Effector memory CD8-positive, alpha-beta T cell (primary cell): ENCODE data around the gene ZNF878.
"Not testable (repeated sequence)": the region's sequence is repeated elsewhere in the genome, so short reads cannot be mapped to it uniquely, and the experiment has no call there.

ENCODE experiments used
- ATAC-seq: fragments of 150-1000 bp; cut with Tn5 transposase; replicated peaks from 2 replicates; pipeline ENCODE4 v1.10.0; 2021; ENCODE audit warnings: mild to moderate bottlenecking, moderate library complexity
- DNase-seq, 3 experiments: peaks; one replicate each; pipeline ENCODE4 v3.0.0; 2021
- H3K27ac Mint-ChIP-seq, 2 donors: one replicate each; pipeline ENCODE4 v1.8.0; 2022; ENCODE audit warnings: mild to moderate bottlenecking in 2 of 2, mixed read lengths in 2 of 2, moderate library complexity in 2 of 2
- H3K27me3 Mint-ChIP-seq, 2 donors: one replicate each; pipeline ENCODE4 v1.8.0; 2022; ENCODE audit warnings: mixed read lengths in 2 of 2
- H3K36me3 Mint-ChIP-seq: one replicate; pipeline ENCODE4 v1.8.0; 2022; ENCODE audit warnings: mild to moderate bottlenecking, moderate library complexity, mixed read lengths; ENCODE audit not compliant: insufficient read depth
- H3K4me1 Mint-ChIP-seq, 2 donors: one replicate each; pipeline ENCODE4 v1.8.0; 2022; ENCODE audit warnings: low read depth in 2 of 2, mixed read lengths in 2 of 2
- H3K4me3 Mint-ChIP-seq, 2 donors: one replicate each; pipeline ENCODE4 v1.8.0; 2022; ENCODE audit warnings: mild to moderate bottlenecking in 2 of 2, mixed read lengths in 2 of 2, moderate library complexity in 2 of 2
- H3K9me3 Mint-ChIP-seq, 2 donors: one replicate each; pipeline ENCODE4 v1.8.0; 2022; ENCODE audit warnings: mixed read lengths in 2 of 2
- total RNA-seq, 9 experiments: gene quantifications; one replicate each; lab custom pipeline; 2026; lab: John Stamatoyannopoulos, UW

ZNF878 gene
- 0 to 0.53 (median 0.13) reads per million in 9 experiments for total RNA-seq

GRCh38 chr19:12052497-12053169 is at the start of gene ZNF878:
ZNF878 (minus strand) TSS chr19:12052961; CDS start chr19:12052801, 160 bp downstream.
- Mint-ChIP-seq H3K27ac (peak within 1 kb of the TSS in 1 of 2 donors; percentile 79), H3K9me3 (peaks cover 0 to 2% of the 10 kb centered on the region in 2 donors), H3K36me3 (no peaks in the 10 kb centered on the region), H3K27me3 (peaks cover 13 to 37% of the 10 kb centered on the region in 2 donors), H3K4me1 (peaks cover 6 to 9% of the 10 kb centered on the region in 2 donors), H3K4me3 (peak within 1 kb of the TSS; percentile 53 to 79)
- DNase-seq (no peak), ATAC-seq (peak; percentile 64)

GRCh38 chr19:12098040-12098439 is 45.3 kb upstream of the ZNF878 start:
- H3K4me3 Mint-ChIP-seq, result no peak overlapping the region
- H3K4me1 Mint-ChIP-seq, result no peaks in the 10 kb centered on the region
- peaks cover 2 to 8% of the 10 kb centered on the region in 2 donors for H3K9me3 Mint-ChIP-seq
- DNase-seq, result no peak
- no peak overlapping the region for H3K27ac Mint-ChIP-seq
- no peak for ATAC-seq
- no peaks in the 10 kb centered on the region for H3K36me3 Mint-ChIP-seq
- H3K27me3 Mint-ChIP-seq, result peaks cover 5 to 19% of the 10 kb centered on the region in 2 donors

- Mint-ChIP-seq H3K36me3 (no peaks in the 10 kb centered on the region), H3K4me3 (no peak overlapping the region), H3K27me3 (peaks cover 19 to 44% of the 10 kb centered on the region in 2 donors), H3K9me3 (peaks cover 0 to 8% of the 10 kb centered on the region in 2 donors), H3K4me1 (peaks cover 0 to 4% of the 10 kb centered on the region in 2 donors), H3K27ac (no peak overlapping the region)
- ATAC-seq (no peak), DNase-seq (no peak)
Measured at GRCh38 chr19:12095111-12095790, 42.5 kb upstream of the ZNF878 start.

GRCh38 chr19:12093777-12094176 is 41.0 kb upstream of the ZNF878 start:
- peaks cover 0 to 8% of the 10 kb centered on the region in 2 donors for H3K9me3 Mint-ChIP-seq
- no peak for DNase-seq
- no peak for ATAC-seq
- H3K27ac Mint-ChIP-seq, result no peak overlapping the region
- peaks cover 22 to 49% of the 10 kb centered on the region in 2 donors for H3K27me3 Mint-ChIP-seq
- no peaks in the 10 kb centered on the region for H3K36me3 Mint-ChIP-seq
- peaks cover 0 to 4% of the 10 kb centered on the region in 2 donors for H3K4me1 Mint-ChIP-seq
- H3K4me3 Mint-ChIP-seq, result no peak overlapping the region

- no peak for DNase-seq
- ATAC-seq, result no peak
- no peaks in the 10 kb centered on the region for H3K36me3 Mint-ChIP-seq
- H3K4me3 Mint-ChIP-seq, result peak overlapping the region; percentile 67 to 74
- peak overlapping the region in 1 of 2 donors; percentile 47 for H3K27ac Mint-ChIP-seq
- peaks cover 0 to 4% of the 10 kb centered on the region in 2 donors for H3K9me3 Mint-ChIP-seq
- H3K4me1 Mint-ChIP-seq, result peaks cover 0 to 4% of the 10 kb centered on the region in 2 donors
- peaks cover 22 to 49% of the 10 kb centered on the region in 2 donors for H3K27me3 Mint-ChIP-seq
Measured at GRCh38 chr19:12092956-12093355, 40.2 kb upstream of the ZNF878 start.

- ATAC-seq (peak; percentile 54), DNase-seq (peak in 2 of 3 experiments; percentile 2 to 3)
- Mint-ChIP-seq H3K4me3 (peak overlapping the region; percentile 67 to 74), H3K36me3 (no peaks in the 10 kb centered on the region), H3K9me3 (no peaks in the 10 kb centered on the region), H3K4me1 (peaks cover 0 to 4% of the 10 kb centered on the region in 2 donors), H3K27me3 (peaks cover 22 to 49% of the 10 kb centered on the region in 2 donors), H3K27ac (peak overlapping the region in 1 of 2 donors; percentile 47)
Measured at GRCh38 chr19:12092065-12092867, 39.5 kb upstream of the ZNF878 start.

GRCh38 chr19:12090807-12091206 is 38.0 kb upstream of the ZNF878 start:
- H3K27ac Mint-ChIP-seq, result no peak overlapping the region

GRCh38 chr19:12085074-12085818 is 32.5 kb upstream of the ZNF878 start:
- no peak for ATAC-seq
- no peak overlapping the region for H3K27ac Mint-ChIP-seq
- DNase-seq, result no peak
- H3K27me3 Mint-ChIP-seq, result peaks cover 3 to 5% of the 10 kb centered on the region in 2 donors
- no peaks in the 10 kb centered on the region for H3K4me1 Mint-ChIP-seq
- H3K9me3 Mint-ChIP-seq, result no peaks in the 10 kb centered on the region
- no peak overlapping the region for H3K4me3 Mint-ChIP-seq
- H3K36me3 Mint-ChIP-seq, result no peaks in the 10 kb centered on the region

More at GRCh38 chr19:12090807-12091206, 38.0 kb upstream of the ZNF878 start:
- DNase-seq (peak; percentile 24 to 34 (median 33)), ATAC-seq (peak; percentile 55)
- no peaks in the 10 kb centered on the region for H3K36me3 Mint-ChIP-seq
- peaks cover 0 to 4% of the 10 kb centered on the region in 2 donors for H3K4me1 Mint-ChIP-seq
- peak overlapping the region; percentile 13 to 39 for H3K4me3 Mint-ChIP-seq
- H3K27me3 Mint-ChIP-seq, result peaks cover 22 to 49% of the 10 kb centered on the region in 2 donors
- H3K9me3 Mint-ChIP-seq, result no peaks in the 10 kb centered on the region

GRCh38 chr19:12083336-12083735 is 30.6 kb upstream of the ZNF878 start:
- not testable (repeated sequence) for DNase-seq, H3K27me3 Mint-ChIP-seq, H3K27ac Mint-ChIP-seq, H3K9me3 Mint-ChIP-seq, H3K4me3 Mint-ChIP-seq, H3K4me1 Mint-ChIP-seq, H3K36me3 Mint-ChIP-seq, ATAC-seq

- peaks cover 8 to 10% of the 10 kb centered on the region in 2 donors for H3K9me3 Mint-ChIP-seq
- H3K27me3 Mint-ChIP-seq, result no peaks in the 10 kb centered on the region
- no peak overlapping the region for H3K4me3 Mint-ChIP-seq
- H3K4me1 Mint-ChIP-seq, result no peaks in the 10 kb centered on the region
- H3K36me3 Mint-ChIP-seq, result peaks cover 4% of the 10 kb centered on the region
- H3K27ac Mint-ChIP-seq, result no peak overlapping the region
- no peak for DNase-seq
- ATAC-seq, result no peak
Measured at GRCh38 chr19:12077375-12077774, 24.6 kb upstream of the ZNF878 start.

- H3K9me3 Mint-ChIP-seq, result peaks cover 8 to 10% of the 10 kb centered on the region in 2 donors
- not testable (repeated sequence) for H3K4me3 Mint-ChIP-seq, DNase-seq, H3K4me1 Mint-ChIP-seq, H3K27ac Mint-ChIP-seq, H3K27me3 Mint-ChIP-seq, ATAC-seq, H3K36me3 Mint-ChIP-seq
Measured at GRCh38 chr19:12076331-12076730, 23.6 kb upstream of the ZNF878 start.

- Mint-ChIP-seq H3K4me3 (no peak overlapping the region), H3K27ac (no peak overlapping the region), H3K27me3 (no peaks in the 10 kb centered on the region), H3K36me3 (peaks cover 4% of the 10 kb centered on the region), H3K4me1 (no peaks in the 10 kb centered on the region), H3K9me3 (peaks cover 8 to 10% of the 10 kb centered on the region in 2 donors)
- ATAC-seq (no peak), DNase-seq (no peak)
Measured at GRCh38 chr19:12075538-12076139, 22.9 kb upstream of the ZNF878 start.
